IMR-90 (cell line): ENCODE data around the gene VDR. TPM values are rescaled to one million over a fixed set of nuclear protein-coding genes. Genes with fewer than 3 reads are reported as not detected.

ENCODE experiments used
- ATAC-seq: fragments of 200-7000 bp; cut with Tn5 transposase; 2 replicates; pipeline ENCODE4 v1.9.1; 2020; ENCODE audit warnings: low read depth, mild to moderate bottlenecking, moderate library complexity
- BruUV-seq: library from RNA; stranded (reverse); fragments of 400-500 nt; replicated peaks from 2 replicates; lab custom pipeline; 2021; lab: Mats Ljungman, UMichigan
- CTCF ChIA-PET: fragments of 300-600 bp; formaldehyde crosslinking; extraction: SDS; loops from one replicate; lab custom pipeline; 2021; ENCODE audit warnings: antibody characterized with exemption; lab: Yijun Ruan, JAX
- POLR2A ChIA-PET: fragments of 300-600 bp; sonication (Branson Sonifier 250); formaldehyde crosslinking; loops from one replicate; lab custom pipeline; 2022; ENCODE audit warnings: antibody characterized with exemption; ENCODE audit not compliant: unreplicated experiment; lab: Charles Lee
- DNase-seq: peaks from one replicate; pipeline ENCODE4 v3.0.0; 2013
- H2AFZ ChIP-seq: replicated peaks from 2 replicates; pipeline ENCODE3; 2013; ENCODE audit warnings: low read length, mild to moderate bottlenecking; ENCODE audit not compliant: poor library complexity
- H2AK5ac ChIP-seq: 2 replicates; pipeline ENCODE4 v1.6.1; 2013; ENCODE audit warnings: low read depth, low read length, inconsistent platforms
- H2AK9ac ChIP-seq: replicated peaks from 2 replicates; pipeline ENCODE3; 2013; ENCODE audit warnings: mild to moderate bottlenecking, low read depth, low read length, moderate library complexity; ENCODE audit not compliant: poor library complexity
- H2BK120ac ChIP-seq: 2 replicates; pipeline ENCODE4 v1.6.1; 2013; ENCODE audit warnings: low read depth, low read length, inconsistent platforms
- H2BK15ac ChIP-seq: 3 replicates; pipeline ENCODE4 v1.6.1; 2013; ENCODE audit warnings: low read depth, low read length, inconsistent platforms
- H2BK20ac ChIP-seq: 2 replicates; pipeline ENCODE4 v1.6.1; 2013; ENCODE audit warnings: low read depth, mild to moderate bottlenecking, inconsistent platforms, low read length, moderate library complexity
- H2BK5ac ChIP-seq: 2 replicates; pipeline ENCODE4 v1.6.1; 2013; ENCODE audit warnings: mild to moderate bottlenecking, low read depth, low read length, inconsistent platforms; ENCODE audit not compliant: poor library complexity, severe bottlenecking
- H3K14ac ChIP-seq: replicated peaks from 2 replicates; pipeline ENCODE4 v1.6.1; 2013; ENCODE audit warnings: low read depth, low read length, inconsistent platforms
- H3K18ac ChIP-seq: 2 replicates; pipeline ENCODE4 v1.6.1; 2013; ENCODE audit warnings: low read depth, low read length, control low read depth
- H3K23ac ChIP-seq: 2 replicates; pipeline ENCODE4 v1.6.1; 2013; ENCODE audit warnings: low read depth, low read length, inconsistent platforms
- H3K27ac ChIP-seq: 2 replicates; pipeline ENCODE4 v1.5.1; 2013; ENCODE audit warnings: mild to moderate bottlenecking, control low read depth, low read length; ENCODE audit not compliant: insufficient read depth
- H3K27me3 ChIP-seq: 2 replicates; pipeline ENCODE4 v1.6.1; 2013; ENCODE audit warnings: low read length; ENCODE audit not compliant: control insufficient read depth, insufficient read depth
- H3K36me3 ChIP-seq: 2 replicates; pipeline ENCODE4 v1.6.1; 2013; ENCODE audit warnings: low read length, mixed read lengths; ENCODE audit not compliant: control insufficient read depth, insufficient read depth
- H3K4ac ChIP-seq: 2 replicates; pipeline ENCODE4 v1.6.1; 2013; ENCODE audit warnings: low read depth, low read length, inconsistent platforms
- H3K4me1 ChIP-seq: 2 replicates; pipeline ENCODE4 v1.6.1; 2013; ENCODE audit warnings: low read length, mixed read lengths; ENCODE audit not compliant: control insufficient read depth, insufficient read depth
- H3K4me2 ChIP-seq: 2 replicates; pipeline ENCODE4 v1.6.1; 2013; ENCODE audit warnings: low read depth, mild to moderate bottlenecking, control low read depth, low read length, moderate library complexity
- H3K4me3 ChIP-seq: 2 replicates; pipeline ENCODE4 v1.5.1; 2013; ENCODE audit warnings: low read depth, mild to moderate bottlenecking, control low read depth, low read length, moderate library complexity; ENCODE audit not compliant: insufficient read depth
- H3K56ac ChIP-seq: 2 replicates; pipeline ENCODE4 v1.6.1; 2013; ENCODE audit warnings: low read length, inconsistent platforms; ENCODE audit not compliant: insufficient read depth; ENCODE audit errors: extremely low read depth
- H3K79me1 ChIP-seq, 2 experiments: 2 replicates each; pipeline ENCODE4 v1.6.1; 2013; ENCODE audit warnings: low read length in 2 of 2, inconsistent platforms in 1 of 2, low read depth in 1 of 2
- H3K9ac ChIP-seq: 2 replicates; pipeline ENCODE4 v1.6.1; 2013; ENCODE audit warnings: low read depth, low read length, control low read depth
- H3K9me1 ChIP-seq: 2 replicates; pipeline ENCODE4 v1.6.1; 2013; ENCODE audit warnings: low read length, inconsistent platforms; ENCODE audit not compliant: insufficient read depth
- H3K9me3 ChIP-seq: 2 replicates; pipeline ENCODE4 v1.6.1; 2013; ENCODE audit warnings: low read length; ENCODE audit not compliant: control insufficient read depth, insufficient read depth
- H4K20me1 ChIP-seq: 2 replicates; pipeline ENCODE4 v1.6.1; 2013; ENCODE audit warnings: low read length, inconsistent platforms; ENCODE audit not compliant: insufficient read depth
- H4K5ac ChIP-seq: 2 replicates; pipeline ENCODE4 v1.6.1; 2013; ENCODE audit warnings: mild to moderate bottlenecking, low read depth, low read length, control low read depth
- H4K8ac ChIP-seq, 2 experiments: 2 replicates each; pipeline ENCODE4 v1.6.1; 2013; ENCODE audit warnings: low read depth in 2 of 2, low read length in 2 of 2, control low read depth in 1 of 2, inconsistent platforms in 1 of 2
- H4K91ac ChIP-seq: 2 replicates; pipeline ENCODE4 v1.6.1; 2013; ENCODE audit warnings: low read depth, low read length, inconsistent platforms; ENCODE audit not compliant: insufficient read depth
- BHLHE40 ChIP-seq: fragments of 150-350 bp; IDR thresholded peaks from 2 replicates; pipeline ENCODE4 v1.6.1; 2016; ENCODE audit warnings: mild to moderate bottlenecking, low read depth, low read length
- CHD1 ChIP-seq: IDR thresholded peaks from 2 replicates; pipeline ENCODE4 v1.6.1; 2012; ENCODE audit warnings: low read depth, low read length, improper control_type of control experiment
- ELK1 ChIP-seq: fragments of 150-350 bp; IDR thresholded peaks from 2 replicates; pipeline ENCODE4 v1.6.1; 2016; ENCODE audit warnings: low read depth, mild to moderate bottlenecking, low read length, moderate library complexity, borderline replicate concordance
- MAZ ChIP-seq: IDR thresholded peaks from 2 replicates; pipeline ENCODE4 v1.6.1; 2012; ENCODE audit warnings: low read depth, mild to moderate bottlenecking, low read length, improper control_type of control experiment, moderate library complexity, borderline replicate concordance
- NFE2L2 ChIP-seq: fragments of 150-350 bp; IDR thresholded peaks from 2 replicates; pipeline ENCODE4 v1.6.1; 2016; ENCODE audit warnings: low read depth, mild to moderate bottlenecking, low read length
- POLR2A ChIP-seq: IDR thresholded peaks from 2 replicates; pipeline ENCODE4 v1.6.1; 2012; ENCODE audit warnings: mild to moderate bottlenecking, low read depth, low read length
- RAD21 ChIP-seq: IDR thresholded peaks from 2 replicates; pipeline ENCODE4 v1.6.1; 2012; ENCODE audit warnings: low read length, improper control_type of control experiment
- RFX5 ChIP-seq: IDR thresholded peaks from 2 replicates; pipeline ENCODE4 v1.8.0; 2012; ENCODE audit warnings: low read depth, mild to moderate bottlenecking, low read length, moderate library complexity
- SMC3 ChIP-seq: fragments of 150-350 bp; IDR thresholded peaks from 2 replicates; pipeline ENCODE4 v1.6.1; 2016; ENCODE audit warnings: low read depth, mild to moderate bottlenecking, antibody characterized with exemption, low read length, moderate library complexity
- WGBS, 2 experiments: methylation state at CpG; one replicate each; pipeline versions ENCODE4 v1.1.5 to v1.1.7; 2013; ENCODE audit warnings: missing lambda C conversion rate in 2 of 2; ENCODE audit not compliant: insufficient read length in 1 of 2; ENCODE audit errors: extremely low coverage in 2 of 2; 5-methylcytosine and 5-hydroxymethylcytosine counted together
- dilution Hi-C: fragments of 300-500 bp; cut with HindIII; formaldehyde crosslinking; loops from one replicate; pipeline ENCODE4 v1.14.3; 2018; ENCODE audit warnings: low sequenced_read_pairs; ENCODE audit not compliant: unreplicated experiment
- in situ Hi-C: fragments of 300-500 bp; cut with MboI; formaldehyde crosslinking; loops from 3 replicates; pipeline ENCODE4 v1.14.3; 2019; ENCODE audit warnings: low sequenced_read_pairs, inconsistent platforms, mixed read lengths
- intact Hi-C: fragments of 100-400 bp; cut with micrococcal nuclease; formaldehyde crosslinking; loops from 2 replicates; pipeline ENCODE4 v1.10.0; 2022
- polyA plus RNA-seq, 3 experiments: library from polyadenylated mRNA; depleted of rRNA; stranded (reverse); fragments of >200 nt; gene quantifications; 2 replicates each; pipeline ENCODE4 v1.2.3, GENCODE V29; 2012; ENCODE audit warnings: low replicate concordance in 1 of 3
- total RNA-seq: library from RNA; depleted of rRNA; stranded (reverse); fragments of >200 nt; gene quantifications from 2 replicates; pipeline ENCODE4 v1.2.3, GENCODE V29; 2012

Gene VDR
- total and polyA plus RNA-seq, 2 of the 4 experiments (the other 2 are of a cell fraction), result 5.4 to 8.5 TPM

- no TSS peak for BruUV-seq
- no peak for TF ChIP-seq ELK1
- TF ChIP-seq POLR2A, result no peak
- no peak for TF ChIP-seq RAD21
- no peak for TF ChIP-seq SMC3
- no peak for TF ChIP-seq NFE2L2
- no peak for TF ChIP-seq BHLHE40
- no peak for TF ChIP-seq RFX5
- no peak for TF ChIP-seq MAZ
- TF ChIP-seq CHD1, result no peak
- Histone ChIP-seq H3K14ac (no peak overlapping the region), H3K18ac (no peak overlapping the region), H4K20me1 (no peaks in the 10 kb centered on the region), H3K4me3 (no peak overlapping the region), H4K8ac (no peak overlapping the region), H2AFZ (no peak overlapping the region), H2BK20ac (no peak overlapping the region), H2AK5ac (no peak overlapping the region), H3K9me1 (peaks cover 16% of the 10 kb centered on the region), H2BK5ac (no peak overlapping the region), H3K4ac (no peak overlapping the region), H4K5ac (no peak overlapping the region), H4K91ac (no peak overlapping the region), H3K4me1 (peaks cover 21% of the 10 kb centered on the region), H2AK9ac (no peak overlapping the region), H3K23ac (no peak overlapping the region), H3K9me3 (no peaks in the 10 kb centered on the region), H2BK15ac (no peak overlapping the region), H3K27ac (no peak overlapping the region), H3K27me3 (no peaks in the 10 kb centered on the region), H3K9ac (no peak overlapping the region), H2BK120ac (no peak overlapping the region), H3K79me1 (peaks cover 0 to 12% of the 10 kb centered on the region in 2 experiments; a peak in 1 of 4 replicates), H3K4me2 (no peak overlapping the region), H3K36me3 (peaks cover 7% of the 10 kb centered on the region), H3K56ac (no peak overlapping the region)
- ChIA-PET POLR2A (no interaction called here), CTCF (no interaction called here)
- WGBS, 2 experiments, result no CpG with 5 or more reads among the region's 5 CpGs
- ATAC-seq, result no peak
- DNase-seq, result no peak
- intact Hi-C loops (loop anchor here (5.0 kb wide), 2 partner anchors 48 to 93 kb away; partner anchors contain the start of gene VDR), in situ Hi-C loops (no loop called here), dilution Hi-C loops (no loop called here)
Measured at GRCh38 chr12:47854531-47854930, 50.3 kb downstream of the VDR start.
